H9 (cell line): ENCODE measurements around the gene BAIAP2. TPM values are rescaled to one million over a fixed set of nuclear protein-coding genes. Genes with fewer than 3 reads are reported as not detected.

Experiments
- DNase-seq: peaks from one replicate; pipeline ENCODE4 v3.0.0-alpha.2; 2017
- H2AFZ ChIP-seq: one replicate; pipeline ENCODE4 v1.6.1; 2013; ENCODE audit warnings: mild to moderate bottlenecking, low read length, control low read depth, moderate library complexity
- H2AK5ac ChIP-seq: 2 replicates; pipeline ENCODE4 v1.6.1; 2013; ENCODE audit warnings: low read length, control low read depth, mixed read lengths; ENCODE audit not compliant: insufficient read length
- H2BK120ac ChIP-seq: one replicate; pipeline ENCODE4 v1.6.1; 2013; ENCODE audit warnings: low read depth, mild to moderate bottlenecking, low read length, control low read depth, inconsistent platforms; ENCODE audit not compliant: poor library complexity, severe bottlenecking
- H2BK12ac ChIP-seq: 2 replicates; pipeline ENCODE4 v1.6.1; 2013; ENCODE audit warnings: low read length, control low read depth, mixed read lengths, low read depth; ENCODE audit not compliant: insufficient read length
- H2BK15ac ChIP-seq: 2 replicates; pipeline ENCODE4 v1.6.1; 2013; ENCODE audit warnings: low read depth, low read length, control low read depth
- H2BK20ac ChIP-seq: one replicate; pipeline ENCODE4 v1.6.1; 2013; ENCODE audit warnings: low read depth, mild to moderate bottlenecking, low read length, control low read depth, inconsistent platforms; ENCODE audit not compliant: poor library complexity, severe bottlenecking
- H2BK5ac ChIP-seq: 2 replicates; pipeline ENCODE4 v1.6.1; 2013; ENCODE audit warnings: low read length, control low read depth, mixed read lengths; ENCODE audit not compliant: insufficient read length
- H3K14ac ChIP-seq: 2 replicates; pipeline ENCODE4 v1.6.1; 2013; ENCODE audit warnings: low read length, control low read depth; ENCODE audit not compliant: insufficient read depth
- H3K18ac ChIP-seq: 2 replicates; pipeline ENCODE4 v1.6.1; 2013; ENCODE audit warnings: low read depth, mild to moderate bottlenecking, mixed read lengths, low read length, control low read depth; ENCODE audit not compliant: insufficient read length
- H3K23ac ChIP-seq: 2 replicates; pipeline ENCODE4 v1.6.1; 2013; ENCODE audit warnings: low read length, control low read depth, mixed read lengths, low read depth; ENCODE audit not compliant: insufficient read length
- H3K23me2 ChIP-seq: 2 replicates; pipeline ENCODE4 v1.6.1; 2013; ENCODE audit warnings: low read depth, mild to moderate bottlenecking, mixed read lengths, low read length, control low read depth; ENCODE audit not compliant: insufficient read length, poor library complexity, severe bottlenecking
- H3K27ac ChIP-seq: 2 replicates; pipeline ENCODE4 v1.5.1; 2013; ENCODE audit warnings: low read length, control low read depth, mixed read lengths, low read depth; ENCODE audit not compliant: insufficient read length
- H3K27me3 ChIP-seq: 2 replicates; pipeline ENCODE4 v1.6.1; 2013; ENCODE audit warnings: low read length, control low read depth, inconsistent platforms; ENCODE audit not compliant: insufficient read depth
- H3K4ac ChIP-seq: 2 replicates; pipeline ENCODE4 v1.6.1; 2013; ENCODE audit warnings: low read depth, mild to moderate bottlenecking, control low read depth, inconsistent platforms, low read length, moderate library complexity
- H3K4me1 ChIP-seq: 2 replicates; pipeline ENCODE4 v1.6.1; 2013; ENCODE audit warnings: low read length, control low read depth, inconsistent platforms; ENCODE audit not compliant: insufficient read depth
- H3K4me2 ChIP-seq: 2 replicates; pipeline ENCODE4 v1.6.1; 2013; ENCODE audit warnings: low read length, control low read depth, mixed read lengths; ENCODE audit not compliant: insufficient read length, insufficient read depth
- H3K56ac ChIP-seq: 2 replicates; pipeline ENCODE4 v1.6.1; 2013; ENCODE audit warnings: low read depth, mild to moderate bottlenecking, mixed read lengths, low read length, control low read depth; ENCODE audit not compliant: insufficient read length
- H3K79me1 ChIP-seq: 2 replicates; pipeline ENCODE4 v1.6.1; 2013; ENCODE audit warnings: low read depth, mild to moderate bottlenecking, moderate library complexity, low read length, control low read depth, inconsistent platforms; ENCODE audit not compliant: insufficient read depth, poor library complexity, severe bottlenecking
- H3K79me2 ChIP-seq: 2 replicates; pipeline ENCODE4 v1.6.1; 2013; ENCODE audit warnings: low read length, control low read depth, inconsistent platforms; ENCODE audit not compliant: insufficient read depth
- H3K9ac ChIP-seq: 2 replicates; pipeline ENCODE4 v1.6.1; 2013; ENCODE audit warnings: low read length, control low read depth, mixed read lengths; ENCODE audit not compliant: insufficient read length; ENCODE audit errors: extremely low read depth
- H3K9me3 ChIP-seq: one replicate; pipeline ENCODE4 v1.6.1; 2013; ENCODE audit warnings: low read depth, low read length, inconsistent platforms; ENCODE audit not compliant: control insufficient read depth
- H3T11ph ChIP-seq: one replicate; pipeline ENCODE4 v1.6.1; 2013; ENCODE audit warnings: mild to moderate bottlenecking, low read length, control low read depth, inconsistent platforms
- H4K20me1 ChIP-seq: one replicate; pipeline ENCODE4 v1.6.1; 2013; ENCODE audit not compliant: control insufficient read depth, insufficient read length, insufficient read depth
- H4K5ac ChIP-seq: 2 replicates; pipeline ENCODE4 v1.6.1; 2013; ENCODE audit warnings: low read depth, mild to moderate bottlenecking, mixed read lengths, low read length, control low read depth; ENCODE audit not compliant: insufficient read length
- H4K8ac ChIP-seq: replicated peaks from 2 replicates; pipeline ENCODE4 v1.6.1; 2013; ENCODE audit warnings: low read length, control low read depth, mixed read lengths, low read depth; ENCODE audit not compliant: insufficient read length
- H4K91ac ChIP-seq: 2 replicates; pipeline ENCODE4 v1.6.1; 2013; ENCODE audit warnings: low read depth, mild to moderate bottlenecking, moderate library complexity, mixed read lengths, low read length, control low read depth; ENCODE audit not compliant: insufficient read length
- H3K27ac Mint-ChIP-seq, 3 experiments: 2 replicates in 2 of 3; 3 replicates in 1 of 3; pipeline ENCODE4 v1.8.0; 2020 to 2021; ENCODE audit warnings: mixed read lengths in 3 of 3, mild to moderate bottlenecking in 1 of 3, moderate library complexity in 1 of 3
- H3K27me3 Mint-ChIP-seq: 2 replicates; pipeline ENCODE4 v1.8.0; 2021; ENCODE audit warnings: low read depth, mild to moderate bottlenecking, moderate library complexity, mixed read lengths
- H3K36me3 Mint-ChIP-seq, 3 experiments: 2 replicates in 2 of 3; 3 replicates in 1 of 3; pipeline ENCODE4 v1.8.0; 2020 to 2021; ENCODE audit warnings: low read depth in 3 of 3, mixed read lengths in 3 of 3; ENCODE audit not compliant: insufficient read depth in 1 of 3
- H3K4me1 Mint-ChIP-seq, 2 experiments: 2 replicates each; pipeline ENCODE4 v1.8.0; 2020; ENCODE audit warnings: mixed read lengths in 2 of 2
- H3K4me3 Mint-ChIP-seq, 2 experiments: 2 replicates in 1 of 2; 3 replicates in 1 of 2; pipeline ENCODE4 v1.8.0; 2020 to 2021; ENCODE audit warnings: mild to moderate bottlenecking in 2 of 2, mixed read lengths in 2 of 2, moderate library complexity in 1 of 2
- H3K9me3 Mint-ChIP-seq, 2 experiments: 2 replicates in 1 of 2; 3 replicates in 1 of 2; pipeline ENCODE4 v1.8.0; 2020; ENCODE audit warnings: mild to moderate bottlenecking in 2 of 2, mixed read lengths in 2 of 2, moderate library complexity in 1 of 2
- CTCF ChIP-seq: fragments of 200-600 bp; sonication (generic); conservative IDR thresholded peaks from 3 replicates; pipeline ENCODE4 v1.8.0; 2021; ENCODE audit warnings: antibody characterized with exemption, mild to moderate bottlenecking
- WGBS: extraction: QIAGEN DNeasy Blood & Tissue Kit; methylation state at CpG from one replicate; pipeline ENCODE4 v1.1.7; 2013; ENCODE audit warnings: missing lambda C conversion rate, low lambda C conversion rate, mixed read lengths; ENCODE audit not compliant: insufficient read length; ENCODE audit errors: extremely low coverage; 5-methylcytosine and 5-hydroxymethylcytosine counted together
- total RNA-seq: library from RNA; stranded (reverse); gene quantifications from 2 replicates; pipeline ENCODE4 v1.2.1, GENCODE V29; 2021

BAIAP2 gene
- total RNA-seq, 1 experiment from 2014 or later: 27.8 TPM

- no peak overlapping the region for H2AK5ac ChIP-seq
- DNase-seq: no peak
- H4K8ac ChIP-seq: no peak overlapping the region
- no peak for TF ChIP-seq CTCF
- H4K5ac ChIP-seq: no peak overlapping the region
- H3K14ac ChIP-seq: peak overlapping the region; percentile 12; the same call in 1 of the 2 replicates
- peak overlapping the region; percentile 15 for H3K18ac ChIP-seq
- H4K20me1 ChIP-seq: no peaks in the 10 kb centered on the region
- H3K4me1 ChIP-seq: no peaks in the 10 kb centered on the region
- H2AFZ ChIP-seq: no peak overlapping the region
- no peak overlapping the region for H2BK120ac ChIP-seq
- no peak overlapping the region for H3K4ac ChIP-seq
- H3K79me1 ChIP-seq: no peaks in the 10 kb centered on the region
- H3K23ac ChIP-seq: no peak overlapping the region
- H3K4me1 Mint-ChIP-seq: peaks cover 18 to 25% of the 10 kb centered on the region in 2 experiments
- H3K27me3 Mint-ChIP-seq: no peaks in the 10 kb centered on the region
- no peaks in the 10 kb centered on the region for H3K79me2 ChIP-seq
- no peak overlapping the region for H3T11ph ChIP-seq
- WGBS: no CpG with 5 or more reads among the region's 19 CpGs
- no peak overlapping the region for H4K91ac ChIP-seq
- no peak overlapping the region for H2BK20ac ChIP-seq
- no peak overlapping the region for H3K9ac ChIP-seq
- no peaks in the 10 kb centered on the region for H3K23me2 ChIP-seq
- H3K56ac ChIP-seq: no peak overlapping the region
- peak overlapping the region; percentile 67 to 81 (median 73); a peak in 5 of 7 replicates for H3K27ac Mint-ChIP-seq
- no peak overlapping the region for H3K4me3 Mint-ChIP-seq
- H3K9me3 ChIP-seq: no peaks in the 10 kb centered on the region
- no peak overlapping the region for H3K27ac ChIP-seq
- H2BK12ac ChIP-seq: no peak overlapping the region
- peaks cover 0 to 10% (median 4%) of the 10 kb centered on the region in 3 experiments; a peak in 6 of 7 replicates for H3K36me3 Mint-ChIP-seq
- H3K4me2 ChIP-seq: no peak overlapping the region
- no peak overlapping the region for H2BK5ac ChIP-seq
- no peak overlapping the region for H2BK15ac ChIP-seq
- no peaks in the 10 kb centered on the region for H3K27me3 ChIP-seq
- H3K9me3 Mint-ChIP-seq: no peaks in the 10 kb centered on the region
These were observed 29.9 kb downstream of the BAIAP2 start for GRCh38 chr17:81064678-81065475.
